GM10248 (cell line): ENCODE measurements around the gene PXK.

Experiments
- CTCF ChIA-PET: fragments of 300-600 bp; sonication (Branson Sonifier 250); formaldehyde crosslinking; extraction: SDS; loops from one replicate; lab custom pipeline; 2021; ENCODE audit warnings: antibody characterized with exemption; lab: Yijun Ruan, JAX
- POLR2A ChIA-PET: fragments of 350-650 bp; sonication (Branson Sonifier 250); formaldehyde crosslinking; extraction: SDS; loops from one replicate; lab custom pipeline; 2020; ENCODE audit warnings: antibody characterized with exemption; lab: Yijun Ruan, JAX
- DNase-seq: peaks from one replicate; pipeline ENCODE4 v3.0.0; 2012; ENCODE audit errors: extremely low spot score
- CTCF ChIP-seq: IDR thresholded peaks from 2 replicates; pipeline ENCODE4 v1.5.1; 2012; ENCODE audit warnings: mild to moderate bottlenecking, low read depth; ENCODE audit errors: extremely low read depth, missing control alignments, control extremely low read depth

The PXK gene

GRCh38 chr3:58419780-58420507 lies 87.3 kb downstream of the PXK start:
- TF ChIP-seq CTCF, result no peak
- peak; percentile 28 for DNase-seq
- POLR2A ChIA-PET, result no interaction called here
- CTCF ChIA-PET, result interaction anchor here (0.6 to 3.9 kb wide), 9 partner anchors 9 to 243 kb away, joined by 3 to 20 read pairs (median 4); partner anchors contain the start of gene PXK

- ChIA-PET POLR2A (no interaction called here), CTCF (interaction anchor here (1.1 to 3.9 kb wide), 6 partner anchors 10 to 244 kb away, joined by 3 to 20 read pairs (median 4); partner anchors contain the start of gene PDHB)
- TF ChIP-seq CTCF, result no peak
- no peak for DNase-seq
Measured at GRCh38 chr3:58421004-58421403, 88.3 kb downstream of the PXK start.

- ChIA-PET CTCF (interaction anchor here (0.7 to 3.9 kb wide), 6 partner anchors 7 to 71 kb away, joined by 3 to 20 read pairs (median 4); no protein-coding TSS in a partner anchor), POLR2A (no interaction called here)
- no peak for TF ChIP-seq CTCF
- DNase-seq, result no peak
Measured at GRCh38 chr3:58422756-58423325, 90.1 kb downstream of the PXK start.

- no peak for TF ChIP-seq CTCF
- DNase-seq, result no peak
- POLR2A ChIA-PET, result no interaction called here
- CTCF ChIA-PET, result interaction anchor here (1.0 to 3.8 kb wide), 4 partner anchors 9 to 103 kb away, joined by 3 to 17 read pairs (median 4); no protein-coding TSS in a partner anchor
Measured at GRCh38 chr3:58424613-58425012, 91.9 kb downstream of the PXK start.

GRCh38 chr3:58425782-58426181 lies 93.1 kb downstream of the PXK start:
- no peak for DNase-seq
- TF ChIP-seq CTCF, result no peak
- CTCF ChIA-PET, result interaction anchor here (0.8 to 3.8 kb wide), 5 partner anchors 8 to 104 kb away, joined by 3 to 17 read pairs (median 3); no protein-coding TSS in a partner anchor
- POLR2A ChIA-PET, result no interaction called here

- no peak for DNase-seq
- TF ChIP-seq CTCF, result no peak
- POLR2A ChIA-PET, result no interaction called here
- CTCF ChIA-PET, result interaction anchor here (1.0 to 2.2 kb wide), 5 partner anchors 17 to 121 kb away, joined by 3 to 9 read pairs (median 4); partner anchors contain the start of genes HTD2, KCTD6 and RPP14
Measured at GRCh38 chr3:58427661-58428361, 95.1 kb downstream of the PXK start.
